AG10803 (cell line): ENCODE data around the gene CDHR1.

ENCODE experiments used
- DNase-seq: peaks from one replicate; pipeline ENCODE4 v3.0.0; 2010; ENCODE audit warnings: low read depth
- H3K4me3 ChIP-seq: 2 replicates; pipeline ENCODE4 v1.5.1; 2011; ENCODE audit warnings: mild to moderate bottlenecking, low read length, control low read depth
- CTCF ChIP-seq: conservative IDR thresholded peaks from 2 replicates; pipeline ENCODE4 v1.5.1; 2011; ENCODE audit warnings: mild to moderate bottlenecking, low read length, control low read depth, inconsistent platforms

CDHR1 gene

GRCh38 chr10:84232376-84232775 is 38.0 kb downstream of the CDHR1 start:
- no peak overlapping the region for H3K4me3 ChIP-seq
- DNase-seq, result no peak
- no peak for TF ChIP-seq CTCF

DNA sequence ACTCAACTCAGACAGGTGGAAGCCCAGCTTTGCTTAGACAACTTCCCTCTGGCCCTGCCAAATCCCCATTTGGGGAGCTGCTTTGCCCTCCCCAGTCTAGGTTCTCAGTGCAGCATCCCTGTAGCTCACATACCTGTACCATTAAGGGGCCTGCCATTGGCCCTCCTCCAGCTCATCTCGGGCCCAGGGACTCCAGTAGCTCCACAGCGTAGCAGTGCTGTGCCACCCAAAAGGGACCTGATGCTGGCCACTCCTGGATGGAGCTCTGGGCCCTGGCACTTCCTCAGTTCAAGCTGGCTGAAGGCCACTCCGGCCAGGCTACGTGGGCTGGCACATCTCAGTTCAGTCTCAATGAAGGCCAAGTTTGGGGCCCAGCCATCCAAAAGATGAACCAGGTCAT is 39.6 kb downstream of the CDHR1 start:
- no peak for TF ChIP-seq CTCF
- H3K4me3 ChIP-seq, result no peak overlapping the region
- no peak for DNase-seq

- TF ChIP-seq CTCF, result no peak
- H3K4me3 ChIP-seq, result no peak overlapping the region
- DNase-seq, result no peak
These were observed 40.1 kb downstream of the CDHR1 start for GRCh38 chr10:84234479-84234878.

GRCh38 chr10:84235096-84235495 is 40.8 kb downstream of the CDHR1 start:
- no peak for TF ChIP-seq CTCF
- no peak overlapping the region for H3K4me3 ChIP-seq
- DNase-seq, result no peak

- H3K4me3 ChIP-seq, result no peak overlapping the region
- no peak for TF ChIP-seq CTCF
- DNase-seq, result no peak
These were observed 42.5 kb downstream of the CDHR1 start for GRCh38 chr10:84236807-84237198.

- no peak for TF ChIP-seq CTCF
- no peak overlapping the region for H3K4me3 ChIP-seq
- DNase-seq, result no peak
These were observed 43.1 kb downstream of the CDHR1 start for GRCh38 chr10:84237199-84238051.

DNA sequence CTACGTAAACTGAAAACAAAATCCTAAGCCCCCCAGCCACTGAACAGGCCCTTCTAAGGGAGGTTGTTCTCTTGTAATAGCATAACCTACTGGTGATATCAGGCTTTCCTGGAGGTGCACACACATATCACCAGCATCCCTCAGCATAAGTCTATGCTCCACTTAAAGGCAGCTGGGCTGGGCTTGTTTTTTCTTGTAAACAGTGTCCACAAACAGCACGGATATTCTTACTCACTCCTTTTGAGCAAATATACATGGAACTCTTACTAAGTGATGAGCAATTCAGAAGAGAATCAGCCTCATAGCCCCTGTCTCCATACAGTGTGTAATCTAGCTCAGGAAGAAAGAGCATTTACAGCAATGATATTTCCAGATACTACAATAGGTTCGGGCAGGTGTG is 44.6 kb downstream of the CDHR1 start:
- no peak for DNase-seq
- TF ChIP-seq CTCF, result no peak

More for the DNA sequence above, 44.6 kb downstream of the CDHR1 start:
- H3K4me3 ChIP-seq, result no peak overlapping the region
